HUDEP-2 (cell line): ENCODE measurements around the gene CALD1.

ENCODE experiments used
- DNase-seq, 76 experiments: peaks; one replicate each; lab custom pipeline; 2025; ENCODE audit not compliant: unreplicated experiment in 76 of 76; lab: John Stamatoyannopoulos, UW

The CALD1 gene

GRCh38 chr7:134761266-134761665 is 18.2 kb upstream of the CALD1 start:
- no peak for DNase-seq

GRCh38 chr7:134763960-134764359 is 15.5 kb upstream of the CALD1 start:
- DNase-seq = no peak

GRCh38 chr7:134764365-134764764 is 15.1 kb upstream of the CALD1 start:
- DNase-seq = no peak

- DNase-seq = no peak
These were observed 12.5 kb upstream of the CALD1 start for GRCh38 chr7:134766779-134767519.

DNA sequence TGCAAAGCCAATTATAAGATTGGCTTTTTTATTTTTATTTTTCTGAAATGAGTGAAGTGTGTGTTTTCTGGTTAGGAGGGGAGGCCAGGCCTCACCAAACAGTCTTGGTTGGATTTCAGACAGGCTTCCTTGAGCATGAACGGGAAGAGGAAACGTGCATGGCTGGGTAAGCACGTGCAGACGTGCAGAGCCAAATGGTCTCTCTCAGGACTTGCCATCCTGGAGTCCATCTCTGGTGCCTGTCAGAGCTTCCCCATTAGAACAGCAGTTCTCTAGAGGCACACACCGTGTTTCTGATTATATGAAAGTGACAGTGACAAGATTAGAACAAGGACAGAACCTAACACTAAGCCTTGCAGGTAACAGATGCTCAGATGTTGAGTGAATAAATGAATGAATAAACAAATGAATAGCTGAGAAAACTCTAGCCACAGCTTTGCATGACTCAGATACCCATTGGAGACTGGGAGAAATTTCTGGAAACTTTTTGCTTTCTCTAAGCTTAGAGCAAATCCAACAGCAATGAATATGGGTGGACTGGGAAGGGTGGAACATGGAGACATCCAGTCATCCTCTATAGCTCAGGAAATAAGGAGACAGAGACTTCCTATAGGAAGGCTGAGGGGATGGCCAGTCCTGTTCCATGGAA is 11.8 kb upstream of the CALD1 start:
- no peak for DNase-seq

DNA sequence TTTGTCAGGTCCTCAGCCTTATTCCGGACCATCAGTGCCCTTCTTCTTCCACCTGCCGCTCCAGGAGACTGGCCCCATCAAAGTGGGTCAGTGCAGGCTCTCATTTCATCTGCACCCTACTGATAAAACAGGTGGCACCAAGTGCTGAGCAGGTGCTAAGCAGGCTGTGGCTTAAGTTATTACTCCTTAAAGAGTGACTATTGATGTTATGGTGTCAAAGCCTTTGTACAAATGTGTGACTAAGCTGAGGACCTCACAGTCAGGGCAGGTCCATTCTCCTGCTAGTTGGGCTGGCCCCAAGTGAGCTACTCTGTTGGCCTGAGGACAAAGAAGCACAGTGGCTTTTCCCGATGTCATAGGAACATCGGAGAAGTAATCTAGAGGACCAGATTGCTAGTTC is 11.2 kb upstream of the CALD1 start:
- no peak for DNase-seq

- no peak for DNase-seq
These were observed 8.8 kb upstream of the CALD1 start for GRCh38 chr7:134770676-134771075.

- DNase-seq = no peak
These were observed 8.3 kb upstream of the CALD1 start for GRCh38 chr7:134771111-134771510.

DNA sequence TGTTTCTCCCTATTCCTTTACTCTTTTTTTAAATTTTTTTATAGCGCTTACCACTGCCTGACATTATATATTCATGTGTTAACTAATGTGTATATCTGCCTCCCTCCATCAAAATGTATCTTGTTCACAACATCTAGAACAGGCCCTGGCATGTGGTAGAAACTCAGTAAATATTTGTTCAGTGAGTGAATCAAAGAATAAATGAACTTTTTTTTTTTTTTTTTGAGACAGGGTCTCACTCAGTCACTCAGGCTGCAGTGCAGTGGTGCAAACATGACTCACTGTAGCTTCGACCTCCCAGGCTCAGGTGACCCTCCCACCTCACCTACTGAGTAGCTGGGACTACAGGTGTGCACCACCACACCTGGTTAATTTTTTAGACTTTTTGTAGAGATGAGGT is 7.5 kb upstream of the CALD1 start:
- DNase-seq = no peak

DNA sequence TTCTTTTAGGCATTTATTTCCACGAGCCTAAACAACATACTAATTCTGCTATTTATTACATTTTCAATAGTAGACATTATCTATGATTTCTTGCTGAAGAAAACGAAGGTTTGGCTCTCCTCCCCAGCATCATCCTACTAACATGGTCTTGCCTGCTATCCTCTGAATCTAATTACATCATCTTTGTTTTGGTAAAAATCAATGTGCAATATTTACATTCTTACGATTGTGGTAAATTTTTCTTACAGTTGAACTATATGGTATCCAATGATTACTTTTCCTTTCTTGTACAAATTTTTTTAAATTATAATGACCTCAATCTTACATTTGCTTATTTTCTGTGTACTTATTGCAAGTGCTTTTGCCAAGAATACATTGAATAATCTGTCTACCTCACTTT is 7.0 kb upstream of the CALD1 start:
- no peak for DNase-seq

DNA sequence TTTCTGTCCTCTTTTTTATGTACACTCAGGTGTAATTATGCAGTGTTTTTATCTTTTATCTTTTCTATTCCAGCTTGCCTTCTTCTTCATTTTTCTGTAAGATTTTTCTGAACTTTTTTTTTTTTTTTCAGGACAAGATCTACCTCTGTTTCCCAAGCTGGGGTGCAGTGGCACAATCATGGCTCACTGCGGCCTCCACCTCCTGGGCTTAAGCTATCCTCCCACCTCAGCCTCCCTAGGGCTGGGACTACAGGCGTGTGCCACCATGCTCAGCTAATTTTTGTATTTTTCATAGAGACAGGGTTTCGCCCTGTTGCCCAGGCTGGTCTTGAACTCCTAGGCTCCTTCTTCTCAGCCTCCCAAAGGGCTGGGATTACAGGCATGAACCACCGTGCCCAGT is 6.3 kb upstream of the CALD1 start:
- no peak for DNase-seq

DNA sequence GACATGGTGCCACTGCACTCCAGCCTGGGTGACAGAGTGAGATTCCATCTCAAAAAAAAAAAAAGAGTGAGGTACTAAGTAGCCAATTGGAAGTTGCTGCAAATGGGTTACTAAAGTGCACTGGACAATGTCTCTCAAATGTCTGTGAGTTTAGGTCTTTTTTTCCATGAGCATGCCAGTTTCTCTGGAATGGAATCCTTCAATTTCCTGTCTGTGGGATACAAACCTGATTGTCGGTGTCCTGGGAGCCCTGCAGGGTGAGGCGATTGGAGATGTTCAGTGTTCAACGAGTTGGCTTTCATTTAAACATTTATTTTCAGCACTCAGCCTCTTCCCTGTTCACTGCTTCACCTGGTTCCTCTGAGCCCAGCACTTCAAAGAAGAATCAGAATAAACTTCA is 5.3 kb upstream of the CALD1 start:
- DNase-seq = no peak

DNA sequence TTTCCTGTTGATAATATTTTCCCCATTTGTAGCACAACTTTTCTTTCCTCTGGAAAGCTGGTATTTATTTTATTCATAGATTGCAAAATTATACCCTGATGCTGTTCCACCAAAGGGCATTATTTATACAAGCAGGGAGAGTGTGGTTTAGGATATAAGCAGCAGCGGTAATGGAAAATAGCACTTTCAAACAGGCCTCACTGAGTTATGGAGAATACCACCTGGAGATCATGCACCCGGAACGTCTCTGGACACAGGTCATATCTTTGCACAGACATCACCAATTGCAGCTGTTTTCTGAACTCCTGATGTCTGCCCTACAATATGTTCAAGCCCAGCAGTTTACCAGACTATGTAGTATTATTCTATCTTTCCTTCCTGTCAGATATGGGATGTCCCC is 2.0 kb upstream of the CALD1 start:
- no peak for DNase-seq

- DNase-seq = no peak
These were observed 1.4 kb upstream of the CALD1 start for GRCh38 chr7:134777908-134778580.

- DNase-seq = no peak
These were observed 269 bp downstream of the CALD1 start for GRCh38 chr7:134779741-134780065.

GRCh38 chr7:134780166-134780828 is 863 bp downstream of the CALD1 start:
- DNase-seq = no peak

- DNase-seq = no peak
These were observed 1.7 kb downstream of the CALD1 start for GRCh38 chr7:134781171-134781570.

- DNase-seq = no peak
These were observed 2.7 kb downstream of the CALD1 start for GRCh38 chr7:134782121-134782623.

DNA sequence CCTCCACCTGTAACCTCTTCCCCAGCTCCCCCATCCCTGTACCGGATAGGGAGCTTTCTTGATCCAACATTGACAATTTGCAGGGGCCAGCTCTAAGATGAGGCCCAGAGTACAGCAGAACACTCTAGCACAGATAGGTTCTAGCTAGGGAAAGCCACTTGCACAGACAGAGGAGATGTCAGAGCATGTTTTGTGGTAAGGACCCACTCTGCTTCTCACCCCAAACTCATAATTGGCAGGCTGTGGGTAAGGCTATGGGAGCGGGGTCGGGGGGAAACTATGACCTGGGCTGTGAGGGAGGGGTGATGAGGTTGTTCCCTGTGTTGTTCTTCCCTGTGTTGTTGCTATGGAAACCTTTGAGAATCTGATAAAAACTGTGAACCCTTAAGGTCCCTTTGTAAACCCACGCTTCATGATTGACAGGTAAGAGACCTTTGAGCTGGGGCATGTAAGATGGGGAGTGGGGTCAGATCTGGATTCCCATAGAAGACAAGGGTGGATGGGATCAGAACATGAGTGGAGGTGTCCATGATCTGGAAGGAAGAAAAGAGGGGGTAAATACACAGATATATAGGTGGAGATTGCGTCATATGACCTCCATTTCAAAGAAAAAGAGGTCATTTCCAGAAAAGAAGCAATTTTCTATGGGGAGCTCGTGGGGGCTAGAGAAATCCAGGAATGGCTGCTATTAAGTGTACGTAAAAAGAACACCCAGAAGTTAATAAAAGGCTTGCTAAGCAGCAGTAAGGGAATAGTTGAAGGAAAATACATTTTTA is 4.0 kb downstream of the CALD1 start:
- no peak for DNase-seq

DNA sequence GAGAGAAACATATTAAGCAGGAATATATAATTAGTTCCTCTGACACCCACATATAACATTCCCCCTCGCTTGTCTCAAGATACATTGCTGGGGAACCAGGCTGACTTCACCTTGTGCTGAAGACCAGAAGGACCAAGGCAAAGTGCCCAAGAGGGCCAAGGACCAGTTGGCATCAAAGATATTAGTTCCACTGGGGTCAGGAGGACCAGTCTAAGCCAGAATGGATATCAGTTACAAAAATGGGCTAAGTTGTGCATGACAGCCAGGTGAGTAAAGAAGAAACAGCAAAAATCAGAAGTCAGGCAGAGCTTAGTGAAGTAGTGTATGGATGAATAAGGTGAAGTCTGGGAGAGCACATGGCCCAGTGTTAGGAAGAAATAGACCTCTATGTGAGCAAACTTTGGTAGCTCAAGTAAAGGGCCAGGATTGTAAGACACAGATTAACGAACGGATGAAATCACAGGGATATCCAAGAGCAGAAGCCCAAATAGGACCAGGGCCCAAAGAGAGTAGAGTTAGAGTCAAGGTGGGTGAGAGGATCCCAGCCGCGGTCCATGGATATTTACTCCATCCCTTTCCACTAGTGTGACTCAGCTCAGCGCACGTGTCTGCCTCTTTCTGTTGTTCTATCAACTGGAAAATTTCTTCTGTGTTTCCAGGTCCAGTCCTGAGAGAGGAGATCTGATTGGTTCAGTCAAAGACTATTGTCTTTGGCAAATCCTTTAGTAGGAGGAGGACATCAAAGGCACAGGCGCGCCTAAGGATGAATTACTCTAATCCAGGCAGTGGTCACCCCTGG is 5.0 kb downstream of the CALD1 start:
- no peak for DNase-seq
